Measurements from ENCODE around the gene APCDD1.
"Not testable (repeated sequence)": the region's sequence is repeated elsewhere in the genome, so short reads cannot be mapped to it uniquely, and the experiment has no call there.

APCDD1 gene

GRCh38 chr18:10523544-10523943, 69.1 kb downstream of the APCDD1 start:
- in situ Hi-C loops (cut with MboI; ENCODE audit: low sequenced_read_pairs) = no loop called here

GRCh38 chr18:10524507-10525370, 70.3 kb downstream of the APCDD1 start:
- in situ Hi-C loops (cut with MboI; ENCODE audit: low sequenced_read_pairs) = no loop called here

GRCh38 chr18:10525371-10525691, 70.9 kb downstream of the APCDD1 start:
- in situ Hi-C loops (cut with MboI; ENCODE audit: low sequenced_read_pairs) = no loop called here

- in situ Hi-C loops (cut with MboI; ENCODE audit: low sequenced_read_pairs) = no loop called here
Observed at GRCh38 chr18:10525697-10526560, 71.5 kb downstream of the APCDD1 start, which contains the start of gene NAPG. NAPG (plus strand) TSS chr18:10526027; CDS start chr18:10526103, 76 bp downstream.

GRCh38 chr18:10526561-10526949, 72.1 kb downstream of the APCDD1 start:
- in situ Hi-C loops (cut with MboI; ENCODE audit: low sequenced_read_pairs) = no loop called here

GRCh38 chr18:10528439-10528838, 74.0 kb downstream of the APCDD1 start:
- in situ Hi-C loops (cut with MboI; ENCODE audit: low sequenced_read_pairs) = no loop called here

- in situ Hi-C loops (cut with MboI; ENCODE audit: low sequenced_read_pairs) = no loop called here
Observed at GRCh38 chr18:10530002-10530401, 75.6 kb downstream of the APCDD1 start.

- in situ Hi-C loops (cut with MboI; ENCODE audit: low sequenced_read_pairs) = no loop called here
Observed at GRCh38 chr18:10530852-10531251, 76.4 kb downstream of the APCDD1 start.

- in situ Hi-C loops (cut with MboI; ENCODE audit: low sequenced_read_pairs) = no loop called here
Observed at GRCh38 chr18:10533111-10533510, 78.7 kb downstream of the APCDD1 start.

- in situ Hi-C loops (cut with MboI; ENCODE audit: low sequenced_read_pairs) = no loop called here
Observed at GRCh38 chr18:10536280-10536679, 81.8 kb downstream of the APCDD1 start.

- in situ Hi-C loops (cut with MboI; ENCODE audit: low sequenced_read_pairs) = no loop called here
Observed at GRCh38 chr18:10537765-10538164, 83.3 kb downstream of the APCDD1 start.

GRCh38 chr18:10539124-10539523, 84.7 kb downstream of the APCDD1 start:
- in situ Hi-C loops (cut with MboI; ENCODE audit: low sequenced_read_pairs) = not testable (repeated sequence)

Measured in hTERT RPE-1 (cell line).